ENCODE data around the gene RICTOR. TPM values are rescaled to one million over a fixed set of nuclear protein-coding genes. Genes with fewer than 3 reads are reported as not detected.

Gene RICTOR
- total and polyA plus RNA-seq, 3 donors from 2014 or later, result 14.4 to 61.8 (median 57.7) TPM

- no peaks in the 10 kb centered on the region for H3K27me3 ChIP-seq
Observed at GRCh38 chr5:38892363-38892762, 181.8 kb downstream of the RICTOR start.

DNA sequence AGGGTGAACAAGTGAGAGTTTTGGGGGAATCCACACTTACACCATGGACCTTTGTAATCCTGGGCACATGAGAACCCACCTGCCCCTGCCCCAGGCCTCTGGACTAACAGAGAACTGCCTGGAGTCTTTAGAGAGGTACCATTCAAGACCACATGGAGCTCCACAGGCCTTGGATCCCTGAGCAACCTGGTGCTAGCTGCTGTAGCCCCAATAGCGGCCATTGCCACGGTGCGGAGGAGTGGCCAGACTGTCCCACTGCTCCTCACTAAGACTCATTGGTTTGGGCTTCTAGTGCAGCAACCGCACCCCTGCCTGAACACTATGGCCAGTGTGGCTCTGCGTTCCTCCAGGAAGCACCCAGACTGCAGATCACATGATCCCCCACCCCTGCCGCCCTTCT is 182.6 kb downstream of the RICTOR start:
- Histone ChIP-seq H3K36me3 (ENCODE audit: low read depth, missing control alignments) (no peaks in the 10 kb centered on the region), H3K27me3 (no peaks in the 10 kb centered on the region), H3K27ac (no peak overlapping the region), H3K4me1 (no peaks in the 10 kb centered on the region), H3K9me3 (no peaks in the 10 kb centered on the region), H3K4me3 (no peak overlapping the region)
- TF ChIP-seq POLR2A (IDR thresholded peaks at IDR 0.05), result no peak
- no peak for TF ChIP-seq CTCF (IDR thresholded peaks at IDR 0.05)
- intact Hi-C loops (cut with DNase I; ENCODE audit: low total_unique reads), result no loop called here
- no peak for DNase-seq
- WGBS, 2 donors, result 78 to 90% methylated on average over 6 of the region's 6 CpGs

More at GRCh38 chr5:38892363-38892762, 181.8 kb downstream of the RICTOR start:
- Histone ChIP-seq H3K27ac (no peak overlapping the region), H3K9me3 (no peaks in the 10 kb centered on the region), H3K36me3 (ENCODE audit: low read depth, missing control alignments) (no peaks in the 10 kb centered on the region), H3K4me1 (no peaks in the 10 kb centered on the region), H3K4me3 (no peak overlapping the region)
- WGBS, 2 donors, result 99 to 100% methylated on average over 3 of the region's 3 CpGs
- TF ChIP-seq CTCF (IDR thresholded peaks at IDR 0.05) (no peak), POLR2A (IDR thresholded peaks at IDR 0.05) (no peak)
- no peak for DNase-seq
- intact Hi-C loops (cut with DNase I; ENCODE audit: low total_unique reads), result no loop called here

DNA sequence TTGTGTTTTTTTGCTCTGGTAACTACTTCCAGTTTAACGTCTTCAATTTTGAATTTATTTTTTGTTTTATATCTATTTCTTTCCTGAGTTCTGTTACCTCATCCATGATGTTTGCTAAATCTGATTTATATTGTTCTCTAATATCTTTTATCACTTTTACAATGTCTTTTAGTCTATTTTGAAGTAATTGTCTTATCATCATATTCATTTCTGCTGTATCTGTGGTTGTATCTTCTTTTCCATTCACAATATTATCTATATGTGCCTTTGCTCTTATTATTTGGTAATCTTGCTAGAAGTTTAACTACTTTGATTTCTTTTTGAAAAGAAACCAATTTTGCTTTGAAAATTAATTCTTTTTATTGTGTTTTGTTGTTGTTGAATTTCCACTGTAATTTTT is 184.8 kb downstream of the RICTOR start:
- H3K27ac ChIP-seq, result no peak overlapping the region
- no peak for DNase-seq
- TF ChIP-seq POLR2A (IDR thresholded peaks at IDR 0.05) (no peak), CTCF (IDR thresholded peaks at IDR 0.05) (no peak)
- no peaks in the 10 kb centered on the region for H3K36me3 ChIP-seq (ENCODE audit: low read depth, missing control alignments)
- 80 to 95% methylated on average over 1 of the region's 1 CpG for WGBS, 2 donors
- intact Hi-C loops (cut with DNase I; ENCODE audit: low total_unique reads), result no loop called here
- no peaks in the 10 kb centered on the region for H3K9me3 ChIP-seq
- H3K4me3 ChIP-seq, result no peak overlapping the region
- no peaks in the 10 kb centered on the region for H3K4me1 ChIP-seq
- H3K27me3 ChIP-seq, result no peaks in the 10 kb centered on the region

DNA sequence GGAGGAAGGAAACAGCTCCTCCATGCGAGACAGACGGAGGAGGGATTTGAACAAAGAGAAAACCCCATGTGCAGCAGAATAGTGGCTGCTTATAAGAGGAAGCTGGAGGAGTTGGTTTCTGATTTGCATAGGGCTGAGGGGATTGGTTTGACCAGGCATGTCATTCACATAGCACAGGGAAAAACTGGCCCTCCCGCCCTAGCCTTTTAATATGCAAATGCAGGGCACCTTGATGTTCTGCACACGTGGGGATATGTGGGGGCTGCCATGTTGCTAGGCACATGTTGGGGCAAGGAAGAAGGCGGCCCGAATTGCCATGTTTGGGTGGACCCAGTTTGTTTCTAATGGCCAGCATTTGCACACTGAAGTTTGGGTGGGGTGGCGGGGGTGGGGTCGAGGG is 186.2 kb downstream of the RICTOR start:
- H3K9me3 ChIP-seq, result no peaks in the 10 kb centered on the region
- intact Hi-C loops (cut with DNase I; ENCODE audit: low total_unique reads), result no loop called here
- DNase-seq, result no peak
- H3K4me3 ChIP-seq, result no peak overlapping the region
- 44 to 68% methylated on average over 8 of the region's 8 CpGs for WGBS, 2 donors
- H3K36me3 ChIP-seq (ENCODE audit: low read depth, missing control alignments), result no peaks in the 10 kb centered on the region
- TF ChIP-seq CTCF (IDR thresholded peaks at IDR 0.05) (no peak), POLR2A (IDR thresholded peaks at IDR 0.05) (no peak)
- H3K4me1 ChIP-seq, result peaks cover 5% of the 10 kb centered on the region
- no peak overlapping the region for H3K27ac ChIP-seq
- no peaks in the 10 kb centered on the region for H3K27me3 ChIP-seq

Small RNA genes within 50 kb of the gene (small RNA-seq; reads per million reads assigned to genes)
- gene AIG1P1, result 0 reads per million in 2 donors

Other genes starting within 250 kb of the RICTOR start
- 10 to 100 TPM; 13.5 to 18.3 TPM for gene OSMR, start 228.4 kb downstream of the RICTOR start, total RNA-seq
- 12.9 TPM for gene OSMR, start 228.4 kb downstream of the RICTOR start, polyA plus RNA-seq (ENCODE audit: insufficient read depth, low read depth, low replicate concordance)
- 1 to 10 TPM; 2.5 to 8.6 TPM for gene FYB1, start 145.2 kb upstream of the RICTOR start, total RNA-seq
- gene FYB1, start 145.2 kb upstream of the RICTOR start, polyA plus RNA-seq (ENCODE audit: insufficient read depth, low read depth, low replicate concordance), result 6.0 TPM